ENCODE data around the gene LRRC47. TPM values are rescaled to one million over a fixed set of nuclear protein-coding genes. Genes with fewer than 3 reads are reported as not detected.

LRRC47 gene
- total RNA-seq, 1 donor from 2014 or later = 38.7 TPM

DNA sequence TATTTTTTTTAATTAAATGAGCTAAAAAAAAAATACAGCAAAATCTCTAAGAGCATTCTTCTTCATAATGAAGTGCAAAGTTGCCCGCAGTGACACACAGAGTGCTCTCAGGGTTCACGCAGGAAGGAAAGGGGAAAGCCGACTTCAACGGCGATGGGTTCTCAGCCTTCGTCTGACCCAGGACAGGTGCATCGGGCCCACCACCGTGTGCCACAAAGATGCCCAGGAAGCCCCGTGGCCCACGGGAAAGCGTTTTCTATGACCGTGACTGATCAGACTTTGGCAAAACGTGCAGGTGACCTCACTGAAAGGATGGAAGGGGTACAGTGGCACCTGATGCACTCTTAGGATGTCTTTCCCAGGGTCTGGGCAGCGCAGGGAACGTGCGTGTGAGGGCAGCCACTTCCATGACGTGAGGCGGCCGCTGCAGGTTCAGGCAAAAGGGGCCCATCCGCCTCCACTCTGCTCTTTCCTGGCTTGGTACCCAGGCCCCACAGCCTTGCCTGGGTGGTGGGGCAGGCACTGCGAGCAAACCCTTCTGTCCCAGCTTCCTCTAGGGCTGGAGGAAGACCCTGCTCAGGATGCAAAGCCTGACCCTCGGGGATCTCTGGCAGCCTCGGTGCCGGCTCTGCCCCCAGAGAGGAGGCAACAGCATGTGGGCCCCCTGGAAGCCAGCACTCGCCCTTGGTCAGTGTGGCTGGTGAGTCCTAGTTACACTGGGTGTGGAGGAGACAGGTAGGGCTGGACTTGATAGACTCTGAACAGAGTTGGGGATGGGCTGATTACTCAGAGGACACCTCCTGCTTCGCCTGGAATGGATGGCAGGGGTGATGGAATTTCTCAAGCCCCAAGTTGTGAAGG lies 8.3 kb downstream of the LRRC47 start:
- FAIRE-seq = no peak

GRCh38 chr1:3787349-3787715 lies 9.0 kb downstream of the LRRC47 start:
- DNase-seq (ENCODE audit: low spot score in 2 of 2) (peak in 1 of 2 donors; percentile 14), FAIRE-seq (no peak)

More for the DNA sequence above, 8.3 kb downstream of the LRRC47 start:
- peak in 1 of 2 donors; percentile 6 for DNase-seq (ENCODE audit: low spot score in 2 of 2)

DNA sequence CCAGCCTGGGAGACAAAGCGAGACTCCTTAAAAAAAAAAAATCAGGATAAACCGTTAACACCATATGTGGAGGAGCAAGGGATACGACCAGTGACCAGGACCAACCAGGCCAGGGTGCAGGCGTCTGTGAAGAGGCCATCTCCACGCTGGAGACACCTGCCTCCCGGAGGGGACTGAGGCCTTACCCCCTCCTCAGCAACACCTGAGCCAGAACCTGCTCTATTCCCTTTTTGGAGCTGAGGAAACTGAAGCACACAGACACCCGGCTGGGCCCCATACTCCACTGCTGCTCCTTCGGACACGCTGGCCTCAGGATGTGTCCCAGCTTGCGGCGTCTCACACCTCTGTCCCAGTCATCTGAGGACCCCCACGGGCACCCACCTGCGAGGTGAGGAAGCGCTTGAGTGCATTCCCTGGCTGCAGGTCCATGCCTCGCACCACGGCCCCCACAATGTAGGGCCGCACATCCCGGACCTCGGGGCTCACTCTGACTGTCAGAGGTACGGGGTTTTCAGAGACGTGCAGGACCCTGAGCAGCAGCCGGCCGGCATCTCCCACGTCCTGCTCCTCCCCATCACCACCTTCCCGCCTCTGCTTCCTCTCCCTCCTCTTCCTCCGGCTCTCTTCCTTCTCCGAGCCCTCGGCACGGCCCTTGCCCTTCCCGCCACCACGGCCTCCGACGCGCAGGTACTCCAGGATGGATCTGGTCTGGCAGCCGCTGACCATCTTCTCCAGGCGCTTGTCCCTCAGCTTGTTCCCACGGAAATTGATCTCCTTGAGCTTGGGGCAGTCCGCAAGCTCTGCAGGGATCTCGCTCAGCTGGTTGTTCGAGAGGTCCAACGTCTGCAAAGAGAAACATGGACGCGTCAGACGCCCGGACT lies 9.6 kb downstream of the LRRC47 start:
- FAIRE-seq (no peak), DNase-seq (ENCODE audit: low spot score in 2 of 2) (peak in 1 of 2 donors; percentile 9)

GRCh38 chr1:3785456-3786157 lies 10.7 kb downstream of the LRRC47 start:
- FAIRE-seq (no peak), DNase-seq (ENCODE audit: low spot score in 2 of 2) (peak in 1 of 2 donors; percentile 19)

DNA sequence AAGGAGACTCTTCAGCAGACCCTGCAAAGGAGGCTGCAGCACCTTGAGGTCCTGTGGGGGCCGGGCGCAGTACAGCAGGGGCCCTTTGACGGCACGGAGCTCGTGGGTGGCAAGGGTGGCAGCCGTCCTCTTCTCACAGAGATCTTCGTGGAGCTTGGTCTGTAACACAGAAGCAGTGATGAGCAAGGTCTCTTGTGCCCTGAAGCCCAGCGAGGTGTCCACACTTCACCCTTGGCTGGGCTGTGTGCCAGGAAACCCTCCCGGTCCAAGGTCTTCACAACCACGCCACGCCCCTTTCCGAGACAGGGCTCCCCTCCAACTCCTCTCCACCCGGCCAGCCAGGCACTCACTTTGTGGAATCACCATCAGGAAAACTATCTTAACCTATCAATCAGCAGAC lies 11.3 kb downstream of the LRRC47 start:
- peak in 1 of 2 donors; percentile 10 for DNase-seq (ENCODE audit: low spot score in 2 of 2)
- no peak for FAIRE-seq

DNA sequence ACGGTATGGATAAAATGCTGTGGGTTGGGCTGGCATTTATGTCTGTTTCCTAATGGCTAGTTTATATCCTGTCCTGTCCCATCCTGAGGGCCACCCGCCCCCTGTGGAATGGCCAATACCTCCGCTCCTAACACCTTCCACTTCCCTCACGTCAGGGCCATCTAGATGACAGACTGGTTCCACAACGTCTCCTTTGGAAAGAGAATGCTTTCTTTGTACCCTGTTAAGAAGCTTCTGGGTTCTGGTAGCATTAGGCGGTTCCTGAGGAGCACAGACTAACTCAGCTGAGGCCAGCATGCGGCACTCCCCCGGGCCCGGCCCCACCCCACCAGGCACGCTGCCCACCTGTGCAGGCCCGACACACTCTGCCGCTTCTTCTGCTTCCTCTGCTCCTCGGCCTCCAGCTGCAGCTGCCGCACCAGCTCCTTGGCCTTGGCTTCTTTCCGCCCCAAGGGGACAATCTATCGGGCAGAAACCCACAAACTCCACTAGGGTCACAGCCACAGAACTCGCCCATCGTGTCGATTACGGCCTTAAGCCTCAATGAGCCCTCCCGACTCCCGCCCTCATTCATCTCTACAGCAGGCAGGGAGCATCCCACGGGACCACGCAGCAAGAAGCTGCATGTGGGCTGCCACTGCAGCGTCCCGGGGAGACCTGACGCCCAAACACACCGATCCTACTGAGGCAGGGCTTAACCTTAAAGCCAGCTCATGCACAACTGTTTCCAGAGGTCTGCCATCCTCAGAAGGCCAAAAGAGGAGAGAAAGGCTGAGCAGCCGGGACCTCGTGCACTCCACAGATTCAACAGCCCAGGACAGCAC lies 12.4 kb downstream of the LRRC47 start:
- FAIRE-seq = no peak

GRCh38 chr1:3780901-3781300 lies 15.4 kb downstream of the LRRC47 start:
- no peak for DNase-seq (ENCODE audit: low spot score in 2 of 2)
- no peak for FAIRE-seq

More for the DNA sequence above, 12.4 kb downstream of the LRRC47 start:
- no peak for DNase-seq (ENCODE audit: low spot score in 2 of 2)

GRCh38 chr1:3779912-3780416 lies 16.3 kb downstream of the LRRC47 start:
- FAIRE-seq = no peak
- no peak for DNase-seq (ENCODE audit: low spot score in 2 of 2)

DNA sequence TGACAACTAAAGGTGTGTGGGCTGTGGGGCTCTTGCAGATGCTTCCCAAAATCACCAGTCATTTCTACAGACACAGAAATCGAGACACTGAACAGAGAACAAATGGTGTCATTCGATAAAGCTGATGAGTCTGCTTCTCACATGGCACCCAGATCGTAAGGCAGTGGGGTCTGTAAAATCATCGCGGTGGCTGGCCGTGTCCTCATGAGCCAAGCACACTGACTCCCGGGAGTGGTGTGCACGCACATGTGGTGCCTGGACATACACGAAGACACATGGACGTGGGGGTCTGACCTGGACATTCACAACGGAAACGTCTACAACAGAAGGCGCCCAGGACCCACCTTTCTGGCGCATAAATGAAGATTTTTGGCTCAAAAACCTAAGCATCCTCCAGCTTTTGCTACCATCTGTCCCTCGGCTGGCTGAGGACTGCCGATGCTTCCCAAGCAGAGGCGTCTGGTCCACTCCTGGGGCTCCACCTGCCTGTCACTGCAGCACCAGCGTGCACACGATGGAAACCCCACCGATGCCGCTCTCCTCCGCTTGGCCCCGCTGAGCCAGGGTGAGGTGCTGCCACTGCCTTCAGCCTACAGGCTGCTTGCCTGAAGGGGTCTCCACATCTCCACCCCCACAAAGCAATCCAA lies 16.9 kb downstream of the LRRC47 start:
- DNase-seq (ENCODE audit: low spot score in 2 of 2) = no peak
- FAIRE-seq = no peak

DNA sequence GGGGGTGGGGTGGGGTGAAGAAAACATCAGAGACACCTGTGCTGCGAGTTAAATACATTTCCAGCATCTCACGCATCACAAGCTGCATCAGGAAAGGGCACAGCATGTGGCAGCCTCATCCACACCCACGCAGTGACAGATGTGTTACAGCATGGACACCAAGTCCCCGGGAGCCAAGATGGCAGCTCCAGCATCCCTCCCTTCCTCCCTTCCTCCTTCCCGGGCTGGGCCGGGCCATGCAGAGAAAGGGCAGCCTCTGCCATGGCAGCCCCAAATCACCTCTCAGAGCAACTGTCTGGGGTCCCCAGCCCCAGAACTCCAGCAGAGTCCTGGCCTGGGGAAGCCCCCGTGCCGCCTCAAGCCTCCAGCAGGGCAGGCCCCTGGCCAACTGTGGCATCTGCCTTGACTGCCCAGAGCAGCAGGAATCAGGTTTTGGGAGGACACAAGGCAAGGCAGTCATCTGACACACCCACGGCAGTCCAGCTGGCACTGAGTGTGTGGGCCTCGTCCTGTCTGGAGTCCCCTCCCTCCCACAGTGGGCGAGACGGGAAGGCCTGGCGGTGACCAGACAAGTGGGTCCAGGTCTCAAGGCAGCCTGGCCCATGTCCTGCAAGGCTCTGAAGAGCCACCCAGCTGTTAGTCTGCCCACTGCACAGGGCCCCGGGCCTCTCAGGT lies 17.6 kb downstream of the LRRC47 start:
- no peak for FAIRE-seq
- DNase-seq (ENCODE audit: low spot score in 2 of 2) = no peak

DNA sequence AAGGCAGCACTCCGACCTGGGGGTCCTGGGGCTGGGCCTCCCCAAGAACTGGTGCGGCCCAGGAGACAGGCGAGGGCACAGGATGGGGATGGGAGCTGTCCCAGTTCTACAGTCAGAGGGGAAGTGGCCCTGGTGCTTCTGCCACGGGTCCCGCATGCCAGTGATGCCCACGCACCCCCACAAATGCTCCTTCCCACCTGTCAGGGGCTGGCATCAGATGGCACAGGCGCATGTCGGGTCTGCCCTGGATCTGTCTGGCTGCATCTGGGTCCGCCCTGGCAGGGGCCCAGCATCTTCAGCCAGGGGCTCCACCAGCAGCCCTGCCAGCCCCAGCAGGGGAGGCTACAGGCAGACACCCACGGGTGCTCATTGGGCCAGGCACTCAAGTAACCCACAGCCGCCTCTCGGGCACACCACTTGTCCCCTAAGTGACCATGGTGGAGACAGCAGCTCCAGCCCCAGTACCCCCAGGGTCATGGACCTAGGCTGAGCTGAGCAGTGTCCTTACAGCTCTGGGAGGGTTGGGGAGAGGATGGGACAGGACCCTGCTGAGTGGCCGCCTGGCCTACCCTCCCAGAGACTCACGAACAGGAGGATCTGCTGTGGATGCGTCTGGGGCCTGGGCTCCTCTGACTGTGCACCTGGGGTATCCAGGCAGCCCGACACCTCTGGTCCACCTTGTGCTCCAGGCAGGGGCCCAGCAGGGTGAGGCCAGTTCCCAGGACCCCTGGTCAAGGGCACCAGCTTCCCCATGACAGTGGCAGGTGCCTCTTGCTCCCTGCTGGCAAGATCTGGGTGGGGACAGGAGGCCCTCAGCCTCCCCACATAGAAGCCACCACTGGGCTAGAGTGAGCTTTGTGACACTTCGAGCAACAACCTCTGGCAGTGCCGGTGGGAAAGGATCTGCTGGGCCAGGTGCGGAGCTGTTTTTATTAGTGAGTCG lies 18.4 kb downstream of the LRRC47 start:
- no peak for FAIRE-seq
- DNase-seq (ENCODE audit: low spot score in 2 of 2) = no peak

DNA sequence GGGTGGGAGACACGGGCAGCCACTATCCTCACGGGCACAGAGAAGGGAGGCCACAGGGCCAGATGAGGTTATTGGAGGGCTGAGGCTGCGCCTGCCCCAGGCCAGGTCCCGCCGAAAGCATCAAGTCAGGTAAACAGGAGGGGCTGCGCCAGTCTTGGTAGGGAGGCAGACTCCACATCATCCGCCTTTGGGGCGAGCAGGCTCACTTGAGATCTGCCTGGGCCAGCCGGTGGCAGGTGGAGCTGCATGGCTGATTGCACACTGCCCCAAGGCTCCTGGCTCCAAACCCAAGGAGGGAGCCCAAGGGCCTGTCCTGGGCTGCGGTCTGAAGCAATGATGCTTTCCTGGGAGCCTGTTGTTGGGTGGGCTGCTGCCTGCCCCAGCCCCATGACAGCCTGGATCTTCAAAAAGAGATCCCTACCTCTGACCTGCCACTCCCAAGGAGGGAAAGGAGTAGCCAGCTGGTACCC lies 19.2 kb downstream of the LRRC47 start:
- DNase-seq (ENCODE audit: low spot score in 2 of 2) (no peak), FAIRE-seq (no peak)

DNA sequence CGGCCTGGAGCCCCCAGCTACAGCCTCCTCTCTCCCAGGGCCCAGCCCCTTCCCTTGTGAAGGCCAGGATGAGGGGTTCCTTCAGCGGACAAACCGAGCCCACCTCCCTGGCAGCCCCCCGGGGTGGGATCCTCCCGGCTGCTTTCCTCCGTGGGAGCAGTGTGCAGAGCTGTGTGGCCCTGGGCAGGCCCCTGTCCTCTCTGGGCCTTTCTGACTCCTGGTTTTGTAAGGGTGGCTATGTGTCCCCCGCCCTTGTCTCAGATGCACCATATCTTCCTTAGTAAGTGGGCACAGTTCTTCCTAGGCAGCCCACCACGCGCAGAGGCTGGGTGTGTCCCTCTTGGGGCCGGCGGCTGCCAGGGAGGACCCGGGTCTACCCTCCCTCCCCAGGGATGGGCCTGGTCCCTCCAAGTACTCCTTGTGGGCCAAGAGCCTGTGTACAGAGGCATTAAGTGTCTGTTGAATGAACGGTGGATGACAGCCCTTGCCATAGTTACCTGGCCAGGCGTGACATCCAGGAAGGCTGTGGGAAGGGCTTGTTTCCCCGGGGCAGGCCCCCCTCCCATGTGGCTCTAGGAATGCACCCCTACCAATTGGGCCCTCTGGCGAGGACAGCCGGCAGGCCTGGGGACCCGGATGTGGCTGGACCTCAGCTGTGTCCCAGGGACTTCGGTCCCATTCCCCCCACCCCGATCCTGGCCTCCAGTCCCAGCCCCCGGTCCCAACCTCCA lies 19.9 kb downstream of the LRRC47 start:
- FAIRE-seq (no peak), DNase-seq (ENCODE audit: low spot score in 2 of 2) (no peak)

DNA sequence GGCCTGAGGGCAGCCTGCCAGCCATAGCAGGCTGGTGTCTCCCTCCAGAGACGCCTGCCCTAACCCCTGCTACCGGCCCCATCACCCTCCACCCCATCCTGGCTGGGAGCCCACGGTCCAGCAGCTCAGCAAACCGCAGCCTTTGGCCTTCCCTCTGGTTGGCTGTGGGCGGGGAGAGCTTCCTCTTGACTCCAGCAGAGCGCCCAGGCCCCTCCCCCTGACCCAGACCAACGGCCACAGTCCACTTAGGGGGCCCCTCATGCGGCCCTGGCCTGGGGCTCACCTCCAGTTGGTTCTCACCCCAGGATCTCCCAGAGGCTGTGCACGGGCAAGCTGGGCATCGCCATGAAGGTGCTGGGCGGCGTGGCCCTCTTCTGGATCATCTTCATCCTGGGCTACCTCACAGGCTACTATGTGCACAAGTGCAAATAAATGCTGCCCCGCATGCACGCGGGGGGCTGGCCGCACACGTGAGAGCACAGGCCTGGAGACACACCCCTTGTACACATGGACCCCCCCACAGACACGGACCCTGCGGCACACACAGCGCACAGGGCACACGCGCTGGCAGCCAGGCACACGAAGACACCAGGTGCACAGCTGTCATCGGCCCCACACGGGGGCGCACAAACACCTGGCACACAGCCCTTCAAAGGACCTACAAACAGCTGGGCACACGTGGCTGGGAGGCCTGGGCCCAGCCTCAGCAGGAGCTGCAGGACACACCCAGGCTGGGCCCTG lies 20.6 kb downstream of the LRRC47 start:
- DNase-seq (ENCODE audit: low spot score in 2 of 2) = peak in 1 of 2 donors; percentile 63
- no peak for FAIRE-seq

- FAIRE-seq (no peak), DNase-seq (ENCODE audit: low spot score in 2 of 2) (no peak)
These were observed 21.3 kb downstream of the LRRC47 start for GRCh38 chr1:3774946-3775489.
